HCT116 (cell line): ENCODE results near the gene CYP11A1. TPM values are rescaled to one million over a fixed set of nuclear protein-coding genes. Genes with fewer than 3 reads are reported as not detected.

Experiments
- ATAC-seq: fragments of 200-7000 bp; cut with Tn5 transposase; 2 replicates; pipeline ENCODE4 v1.9.1; 2020; ENCODE audit warnings: mild to moderate bottlenecking, moderate library complexity
- BruUV-seq: library from RNA; stranded (reverse); fragments of 400-500 nt; replicated peaks from 2 replicates; lab custom pipeline; 2021; lab: Mats Ljungman, UMichigan
- CTCF ChIA-PET: fragments of 300-600 bp; sonication (Branson Sonifier 250); formaldehyde crosslinking; loops from one replicate; lab custom pipeline; 2021; ENCODE audit warnings: antibody characterized with exemption; lab: Charles Lee
- POLR2A ChIA-PET: fragments of 300-600, 350-600 bp; sonication (Branson Sonifier 250); formaldehyde crosslinking; loops from one replicate; lab custom pipeline; 2021; ENCODE audit warnings: antibody characterized with exemption; lab: Charles Lee
- RAD21 ChIA-PET, 2 experiments: fragments of 300-600 bp; sonication (Branson Sonifier 250); formaldehyde crosslinking; loops; one replicate each; lab custom pipeline; 2023; ENCODE audit warnings: low total read pairs in 2 of 2; ENCODE audit not compliant: uncharacterized antibody in 2 of 2, unreplicated experiment in 2 of 2, low non-redundant PET in 1 of 2; lab: Charles Lee
- DNase-seq: peaks from one replicate; pipeline ENCODE4 v3.0.0-alpha.2; 2010; ENCODE audit warnings: low read depth, low spot score
- H2AFZ ChIP-seq: fragments of 200-600 bp; shearing (Covaris generic), sonication (generic); 2 replicates; pipeline ENCODE4 v1.6.1; 2017; ENCODE audit warnings: low read depth, mixed run types, mixed read lengths, antibody characterized with exemption, low read length; ENCODE audit not compliant: poor library complexity, severe bottlenecking
- H3K27ac ChIP-seq: 2 replicates; pipeline ENCODE4 v1.5.1; 2012; ENCODE audit warnings: low read depth, low read length
- H3K27me3 ChIP-seq: fragments of 200-600 bp; sonication (generic); 2 replicates; pipeline ENCODE4 v1.6.1; 2016; ENCODE audit warnings: mixed run types, low read length, mixed read lengths; ENCODE audit not compliant: insufficient read depth
- H3K36me3 ChIP-seq, 2 experiments: fragments of 200-500 bp in 1 of 2; fragments of 200-600 bp in 1 of 2; sonication (Bioruptor generic) in 1 of 2; sonication (generic) in 1 of 2; 2 replicates each; pipeline versions ENCODE4 v1.5.1 to v1.6.1; 2014 to 2016; ENCODE audit warnings: low read length in 2 of 2, inconsistent platforms in 1 of 2, mixed read lengths in 1 of 2, mixed run types in 1 of 2; ENCODE audit not compliant: insufficient read depth in 2 of 2, control insufficient read depth in 1 of 2
- H3K4me1 ChIP-seq, 2 experiments: fragments of 200-600 bp in 1 of 2; sonication (generic) in 1 of 2; 2 replicates each; pipeline versions ENCODE4 v1.5.1 to v1.6.1; 2012 to 2017; ENCODE audit warnings: low read length in 2 of 2, inconsistent platforms in 1 of 2, mild to moderate bottlenecking in 1 of 2, mixed read lengths in 1 of 2, mixed run types in 1 of 2, moderate library complexity in 1 of 2; ENCODE audit not compliant: insufficient read depth in 2 of 2, control insufficient read depth in 1 of 2
- H3K4me2 ChIP-seq: fragments of 200-600 bp; sonication (generic); 2 replicates; pipeline ENCODE4 v1.6.1; 2017; ENCODE audit warnings: mixed run types, low read length, mixed read lengths
- H3K4me3 ChIP-seq, 2 experiments: fragments of 200-600 bp in 1 of 2; sonication (generic) in 1 of 2; replicated peaks in 1 of 2; 2 replicates each; pipeline ENCODE4 v1.5.1; 2011 to 2016; ENCODE audit warnings: low read length in 2 of 2, control low read depth in 1 of 2, low read depth in 1 of 2, mild to moderate bottlenecking in 1 of 2, mixed read lengths in 1 of 2, mixed run types in 1 of 2
- H3K79me2 ChIP-seq: fragments of 200-600 bp; sonication (generic); 2 replicates; pipeline ENCODE4 v1.6.1; 2017; ENCODE audit warnings: mild to moderate bottlenecking, mixed run types, low read length, moderate library complexity, mixed read lengths; ENCODE audit not compliant: insufficient read depth
- H3K9ac ChIP-seq: fragments of 200-600 bp; sonication (generic); 2 replicates; pipeline ENCODE4 v1.6.1; 2016; ENCODE audit warnings: low read length, mixed read lengths
- H3K9me2 ChIP-seq: fragments of 200-600 bp; sonication (generic), shearing (Covaris generic); 2 replicates; pipeline ENCODE4 v1.6.1; 2017; ENCODE audit warnings: mixed run types, mild to moderate bottlenecking, moderate library complexity; ENCODE audit not compliant: insufficient read depth
- H3K9me3 ChIP-seq, 2 experiments: fragments of 200-500 bp in 1 of 2; fragments of 200-600 bp in 1 of 2; sonication (Bioruptor generic) in 1 of 2; sonication (generic) in 1 of 2; 2 replicates each; pipeline ENCODE4 v1.6.1; 2014 to 2017; ENCODE audit warnings: low read length in 2 of 2, mixed read lengths in 2 of 2, inconsistent platforms in 1 of 2, low read depth in 1 of 2, mild to moderate bottlenecking in 1 of 2, mixed run types in 1 of 2, moderate library complexity in 1 of 2; ENCODE audit not compliant: control insufficient read depth in 1 of 2, insufficient read depth in 1 of 2
- H4K20me1 ChIP-seq: fragments of 200-600 bp; sonication (generic), shearing (Covaris generic); 2 replicates; pipeline ENCODE4 v1.6.1; 2017; ENCODE audit warnings: mixed run types, mild to moderate bottlenecking, moderate library complexity; ENCODE audit not compliant: insufficient read depth
- CEBPB ChIP-seq: IDR thresholded peaks from 2 replicates; pipeline ENCODE4 v1.6.1; 2012; ENCODE audit warnings: low read depth
- EGR1 ChIP-seq: IDR thresholded peaks from 2 replicates; pipeline ENCODE4 v1.6.1; 2012; ENCODE audit warnings: low read depth
- ELF1 ChIP-seq: IDR thresholded peaks from 2 replicates; pipeline ENCODE4 v1.6.1; 2012; ENCODE audit warnings: low read depth, borderline replicate concordance
- EZH2 ChIP-seq: fragments of 200-600 bp; sonication (generic); IDR thresholded peaks from 2 replicates; pipeline ENCODE4 v1.6.1; 2017; ENCODE audit warnings: antibody characterized with exemption, mixed run types
- EZH2phosphoT487 ChIP-seq: fragments of 200-600 bp; IDR thresholded peaks from 2 replicates; pipeline ENCODE4 v1.6.1; 2018; ENCODE audit warnings: antibody characterized with exemption, borderline replicate concordance
- POLR2A ChIP-seq: IDR thresholded peaks from 2 replicates; pipeline ENCODE4 v1.7.0; 2011; ENCODE audit warnings: borderline replicate concordance; ENCODE audit not compliant: insufficient read depth, insufficient read length; ENCODE audit errors: extremely low read depth
- POLR2AphosphoS5 ChIP-seq: IDR thresholded peaks from 2 replicates; pipeline ENCODE4 v1.6.1; 2011; ENCODE audit warnings: mild to moderate bottlenecking, low read depth, low read length, moderate library complexity
- REST ChIP-seq: IDR thresholded peaks from 2 replicates; pipeline ENCODE4 v1.6.1; 2012; ENCODE audit warnings: low read depth
- SIN3A ChIP-seq: IDR thresholded peaks from 2 replicates; pipeline ENCODE4 v1.6.1; 2012; ENCODE audit warnings: low read depth
- SP1 ChIP-seq: IDR thresholded peaks from 2 replicates; pipeline ENCODE4 v1.6.1; 2012; ENCODE audit warnings: low read depth
- SRF ChIP-seq: IDR thresholded peaks from 2 replicates; pipeline ENCODE4 v1.6.1; 2012; ENCODE audit warnings: low read depth
- TCF7L2 ChIP-seq: IDR thresholded peaks from 2 replicates; pipeline ENCODE4 v1.7.0; 2011; ENCODE audit warnings: borderline replicate concordance, inconsistent platforms; ENCODE audit not compliant: insufficient read depth, insufficient read length; ENCODE audit errors: extremely low read depth
- ZBTB33 ChIP-seq: IDR thresholded peaks from 2 replicates; pipeline ENCODE4 v1.6.1; 2011; ENCODE audit warnings: mild to moderate bottlenecking, low read length, moderate library complexity; ENCODE audit not compliant: insufficient replicate concordance; ENCODE audit errors: extremely low read depth
- intact Hi-C: fragments of 100-400 bp; cut with micrococcal nuclease; formaldehyde crosslinking; loops from 2 replicates; pipeline ENCODE4 v1.10.0; 2022
- total RNA-seq: library from RNA; stranded (reverse); gene quantifications from one replicate; pipeline ENCODE4 v1.2.1, GENCODE V29; 2021; ENCODE audit not compliant: unreplicated experiment

The CYP11A1 gene
- total RNA-seq, 1 experiment from 2014 or later, result 0.57 TPM

GRCh38 chr15:74408815-74409214 lies 41.4 kb upstream of the CYP11A1 start:
- no peak overlapping the region for H2AFZ ChIP-seq
- no peaks in the 10 kb centered on the region for H3K79me2 ChIP-seq
- TF ChIP-seq ELF1, result no peak
- TF ChIP-seq TCF7L2, result no peak
- no peak for TF ChIP-seq SRF
- no peak for TF ChIP-seq SP1
- no peak for TF ChIP-seq EZH2
- TF ChIP-seq ZBTB33, result no peak
- TF ChIP-seq EGR1, result no peak
- ATAC-seq (no peak), DNase-seq (no peak)
- H3K4me1 ChIP-seq, result peaks cover 18 to 43% of the 10 kb centered on the region in 2 experiments
- ChIA-PET RAD21 (no interaction called here), CTCF (no interaction called here), POLR2A (no interaction called here)
- H3K9ac ChIP-seq, result no peak overlapping the region; the same call in 1 of the 2 replicates
- no TSS peak for BruUV-seq
- intact Hi-C loops, result no loop called here
- no peaks in the 10 kb centered on the region for H3K9me2 ChIP-seq
- peaks cover 0 to 17% of the 10 kb centered on the region in 2 experiments; a peak in 1 of 4 replicates for H3K36me3 ChIP-seq
- no peaks in the 10 kb centered on the region for H3K27me3 ChIP-seq
- no peaks in the 10 kb centered on the region for H4K20me1 ChIP-seq
- H3K4me2 ChIP-seq, result no peak overlapping the region
- no peak overlapping the region for H3K27ac ChIP-seq
- no peaks in the 10 kb centered on the region for H3K9me3 ChIP-seq
- H3K4me3 ChIP-seq, result no peak overlapping the region

- Histone ChIP-seq H3K4me2 (peak overlapping the region; percentile 71), H3K79me2 (no peaks in the 10 kb centered on the region), H3K4me3 (no peak overlapping the region), H2AFZ (no peak overlapping the region), H3K9me2 (no peaks in the 10 kb centered on the region), H3K4me1 (peaks cover 18 to 43% of the 10 kb centered on the region in 2 experiments), H3K9ac (peak overlapping the region; percentile 55), H3K27me3 (no peaks in the 10 kb centered on the region), H4K20me1 (no peaks in the 10 kb centered on the region), H3K36me3 (peaks cover 0 to 13% of the 10 kb centered on the region in 2 experiments; a peak in 1 of 4 replicates), H3K27ac (no peak overlapping the region; the same call in 1 of the 2 replicates), H3K9me3 (no peaks in the 10 kb centered on the region)
- CTCF ChIA-PET, result no interaction called here
- ATAC-seq (no peak), DNase-seq (no peak)
- intact Hi-C loops, result no loop called here
- RAD21 ChIA-PET, result no interaction called here
- POLR2A ChIA-PET, result no interaction called here
- no TSS peak for BruUV-seq
- no peak for TF ChIP-seq POLR2A
- no peak for TF ChIP-seq EZH2phosphoT487
- no peak for TF ChIP-seq TCF7L2
- no peak for TF ChIP-seq CEBPB
- TF ChIP-seq SIN3A, result no peak
- no peak for TF ChIP-seq POLR2AphosphoS5
- no peak for TF ChIP-seq REST
- TF ChIP-seq SP1, result no peak
- TF ChIP-seq ZBTB33, result no peak
Observed at GRCh38 chr15:74408385-74408784, 40.9 kb upstream of the CYP11A1 start.
